GM10847 (cell line): Measurements from ENCODE around the gene TMC7.

ENCODE experiments used
- POLR2A ChIP-seq: IDR thresholded peaks from 2 replicates; pipeline ENCODE4 v1.6.1; 2011; ENCODE audit not compliant: insufficient read length; ENCODE audit errors: extremely low read depth

Gene TMC7

GRCh38 chr16:19098173-19098572 lies 114.4 kb downstream of the TMC7 start:
- no peak for TF ChIP-seq POLR2A

- TF ChIP-seq POLR2A: no peak
These were observed 118.6 kb downstream of the TMC7 start for GRCh38 chr16:19102187-19102872.

DNA sequence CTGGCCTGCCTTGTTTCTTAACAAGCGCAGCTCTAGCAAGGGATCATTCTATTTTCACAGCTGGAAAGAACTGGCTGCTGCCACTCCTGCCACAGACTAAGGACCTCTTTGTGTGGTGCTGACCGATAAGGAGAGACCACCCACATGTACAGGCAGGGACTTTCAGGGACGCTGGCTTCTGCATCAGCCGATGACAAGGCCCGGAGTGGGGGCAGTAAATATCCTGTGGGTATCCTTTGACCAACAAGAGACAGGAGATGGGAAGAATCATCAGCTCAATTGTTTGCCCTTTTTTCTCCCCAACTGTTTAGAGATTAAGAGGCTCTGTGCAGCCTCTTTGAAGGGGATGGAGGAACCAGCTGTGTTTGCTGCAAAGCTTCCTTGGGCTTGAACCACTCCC lies 120.9 kb downstream of the TMC7 start:
- no peak for TF ChIP-seq POLR2A

DNA sequence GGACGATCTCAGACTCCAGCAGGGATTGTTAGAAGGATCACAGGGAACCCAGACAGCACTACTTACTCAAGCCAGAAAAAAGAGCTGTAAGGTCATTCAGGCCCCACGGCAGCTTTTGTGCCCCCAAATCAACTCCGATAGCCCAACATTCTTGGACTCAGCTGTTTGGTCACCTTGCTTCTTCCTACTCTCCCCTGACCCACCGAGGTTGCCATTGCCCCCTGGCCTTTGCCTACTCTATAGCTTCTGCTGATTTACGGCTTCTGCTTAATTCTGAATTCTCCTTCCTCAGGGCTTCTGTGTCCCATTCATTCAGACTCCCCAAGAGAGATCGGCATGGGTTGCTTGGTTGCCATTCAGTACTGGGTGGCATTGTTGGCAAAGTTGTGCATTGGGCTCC lies 121.4 kb downstream of the TMC7 start:
- TF ChIP-seq POLR2A: no peak

- TF ChIP-seq POLR2A: no peak
These were observed 122.3 kb downstream of the TMC7 start for GRCh38 chr16:19105891-19106624.

- TF ChIP-seq POLR2A: no peak
These were observed 122.9 kb downstream of the TMC7 start for GRCh38 chr16:19106625-19107020.

DNA sequence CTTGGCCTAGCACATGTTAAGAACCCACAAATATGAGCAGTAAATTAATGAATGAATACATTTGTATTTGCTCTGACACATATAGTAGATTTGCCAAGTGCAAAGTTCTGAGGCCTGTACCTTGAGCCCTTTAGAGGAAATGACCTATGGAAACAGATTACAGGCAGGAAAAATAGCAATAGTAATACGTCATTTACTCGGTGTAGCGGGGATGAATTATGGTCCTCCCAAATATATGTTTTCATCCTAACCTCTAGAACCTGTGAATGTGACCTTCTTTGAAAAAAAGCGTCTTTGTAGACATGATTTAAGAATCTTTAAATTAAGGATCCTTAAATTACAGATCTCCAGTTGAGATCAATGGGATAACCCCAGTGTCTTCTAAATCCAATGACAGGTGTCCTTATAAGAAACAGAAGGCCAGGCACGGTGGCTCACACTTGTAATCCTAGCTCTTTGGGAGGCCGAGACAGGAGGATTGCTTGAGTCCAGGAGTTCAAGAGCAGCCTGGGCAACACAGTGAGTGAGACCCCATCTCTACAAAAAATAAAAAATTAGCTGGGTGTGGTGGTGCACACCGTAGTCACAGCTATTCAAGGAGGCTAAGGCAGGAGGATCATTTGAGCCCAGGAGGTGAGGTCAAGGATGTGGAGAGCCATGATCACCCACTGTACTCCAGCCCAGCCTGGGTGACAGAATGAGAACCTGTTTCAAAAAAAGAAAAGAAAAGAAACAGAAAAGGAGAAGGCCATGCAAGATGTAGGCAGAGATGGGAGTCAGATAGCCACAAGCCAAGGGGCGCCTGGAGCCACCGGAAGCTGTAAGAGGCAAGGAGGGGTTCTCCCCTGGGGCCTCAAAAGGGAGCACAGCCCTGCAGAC lies 124.9 kb downstream of the TMC7 start:
- no peak for TF ChIP-seq POLR2A

- no peak for TF ChIP-seq POLR2A
These were observed 125.5 kb downstream of the TMC7 start for GRCh38 chr16:19109288-19109664.

GRCh38 chr16:19110537-19111360 lies 127.0 kb downstream of the TMC7 start:
- no peak for TF ChIP-seq POLR2A

DNA sequence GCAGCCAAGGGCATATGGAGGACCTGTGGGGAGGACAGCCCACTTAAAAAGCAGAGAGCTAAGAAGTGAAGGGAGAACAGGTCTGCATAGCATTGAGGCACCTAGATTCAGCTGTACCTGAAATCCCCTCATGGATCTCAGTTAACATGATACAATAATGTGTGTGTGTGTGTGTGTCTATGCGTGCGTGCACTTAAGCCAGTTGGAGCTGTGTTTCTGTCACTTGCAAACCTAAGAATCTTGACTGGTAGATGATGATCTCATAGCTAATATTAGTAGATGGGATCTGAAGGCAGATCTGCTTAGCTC lies 128.3 kb downstream of the TMC7 start:
- TF ChIP-seq POLR2A: no peak
